Measurements from ENCODE around the gene DPYSL4.

Gene DPYSL4

GRCh38 chr10:132175408-132175807 is 11.3 kb upstream of the DPYSL4 start:
- Histone ChIP-seq H3K9me2 (ENCODE audit: low read depth, low read length) (no peaks in the 10 kb centered on the region), H3K27me3 (ENCODE audit: insufficient read depth, low read length) (no peaks in the 10 kb centered on the region), H3K9ac (ENCODE audit: low read length) (no peak overlapping the region), H3K27ac (ENCODE audit: low read depth, low read length, poor library complexity, severe bottlenecking) (no peak overlapping the region), H2AFZ (ENCODE audit: low read length) (no peak overlapping the region), H3K79me2 (ENCODE audit: insufficient read depth, low read length) (no peaks in the 10 kb centered on the region), H3K36me3 (ENCODE audit: insufficient read depth, low read length) (no peaks in the 10 kb centered on the region), H3K4me2 (ENCODE audit: low read length) (no peak overlapping the region), H3K4me3 (ENCODE audit: low read depth, low read length, poor library complexity, severe bottlenecking) (no peak overlapping the region), H3K4me1 (ENCODE audit: insufficient read depth, low read length, severe bottlenecking) (no peaks in the 10 kb centered on the region), H3K9me3 (ENCODE audit: low read length) (no peaks in the 10 kb centered on the region), H3F3A (ENCODE audit: insufficient read depth, low read length) (no peaks in the 10 kb centered on the region), H4K20me1 (ENCODE audit: insufficient read depth, low read length) (no peaks in the 10 kb centered on the region)
- TF ChIP-seq CTCF (IDR thresholded peaks at IDR 0.05; ENCODE audit: low read length) (no peak), EZH2 (IDR thresholded peaks at IDR 0.05; ENCODE audit: borderline replicate concordance, low read length) (no peak)

GRCh38 chr10:132175907-132176581 is 10.7 kb upstream of the DPYSL4 start:
- Histone ChIP-seq H3K4me3 (ENCODE audit: low read depth, low read length, poor library complexity, severe bottlenecking) (no peak overlapping the region), H3K4me1 (ENCODE audit: insufficient read depth, low read length, severe bottlenecking) (no peaks in the 10 kb centered on the region), H3F3A (ENCODE audit: insufficient read depth, low read length) (no peaks in the 10 kb centered on the region), H3K27me3 (ENCODE audit: insufficient read depth, low read length) (no peaks in the 10 kb centered on the region), H3K9ac (ENCODE audit: low read length) (no peak overlapping the region), H4K20me1 (ENCODE audit: insufficient read depth, low read length) (no peaks in the 10 kb centered on the region), H3K4me2 (ENCODE audit: low read length) (no peak overlapping the region), H3K9me3 (ENCODE audit: low read length) (no peaks in the 10 kb centered on the region), H3K9me2 (ENCODE audit: low read depth, low read length) (no peaks in the 10 kb centered on the region), H3K27ac (ENCODE audit: low read depth, low read length, poor library complexity, severe bottlenecking) (no peak overlapping the region), H3K36me3 (ENCODE audit: insufficient read depth, low read length) (no peaks in the 10 kb centered on the region), H2AFZ (ENCODE audit: low read length) (no peak overlapping the region), H3K79me2 (ENCODE audit: insufficient read depth, low read length) (no peaks in the 10 kb centered on the region)
- no peak for TF ChIP-seq EZH2 (IDR thresholded peaks at IDR 0.05; ENCODE audit: borderline replicate concordance, low read length)
- TF ChIP-seq CTCF (IDR thresholded peaks at IDR 0.05; ENCODE audit: low read length), result no peak

- Histone ChIP-seq H3K27me3 (ENCODE audit: insufficient read depth, low read length) (no peaks in the 10 kb centered on the region), H3F3A (ENCODE audit: insufficient read depth, low read length) (no peaks in the 10 kb centered on the region), H4K20me1 (ENCODE audit: insufficient read depth, low read length) (no peaks in the 10 kb centered on the region), H2AFZ (ENCODE audit: low read length) (no peak overlapping the region), H3K27ac (ENCODE audit: low read depth, low read length, poor library complexity, severe bottlenecking) (no peak overlapping the region), H3K36me3 (ENCODE audit: insufficient read depth, low read length) (no peaks in the 10 kb centered on the region), H3K4me1 (ENCODE audit: insufficient read depth, low read length, severe bottlenecking) (no peaks in the 10 kb centered on the region), H3K9me2 (ENCODE audit: low read depth, low read length) (no peaks in the 10 kb centered on the region), H3K79me2 (ENCODE audit: insufficient read depth, low read length) (no peaks in the 10 kb centered on the region), H3K4me2 (ENCODE audit: low read length) (no peak overlapping the region), H3K9ac (ENCODE audit: low read length) (no peak overlapping the region), H3K9me3 (ENCODE audit: low read length) (no peaks in the 10 kb centered on the region), H3K4me3 (ENCODE audit: low read depth, low read length, poor library complexity, severe bottlenecking) (no peak overlapping the region)
- TF ChIP-seq EZH2 (IDR thresholded peaks at IDR 0.05; ENCODE audit: borderline replicate concordance, low read length), result no peak
- TF ChIP-seq CTCF (IDR thresholded peaks at IDR 0.05; ENCODE audit: low read length), result no peak
These were observed 9.9 kb upstream of the DPYSL4 start for GRCh38 chr10:132176623-132177500.

Data from OCI-LY1 (cell line).